Left lobe of liver (tissue), 2 donors: ENCODE measurements around the gene TBX10. TPM values are rescaled to one million over a fixed set of nuclear protein-coding genes. Genes with fewer than 3 reads are reported as not detected.

Experiments used
- ATAC-seq: fragments of 200-7000 bp; cut with Tn5 transposase; one replicate; pipeline ENCODE4 v1.9.1; 2020; ENCODE audit warnings: mild to moderate bottlenecking, moderate library complexity
- DNase-seq: peaks from one replicate; pipeline ENCODE4 v3.0.0-alpha.2; 2020; ENCODE audit warnings: low spot score
- total RNA-seq: library from RNA; stranded (reverse); gene quantifications from one replicate; pipeline ENCODE4 v1.2.1, GENCODE V29; 2021
- donor health status: DM: no; HTN: no; CAD: no; lungs with moderate emphysema.
- donor health status: DM: no; HTN: yes; CAD: no.

TBX10 gene
- total RNA-seq, 1 donor from 2014 or later = 0.15 TPM

GRCh38 chr11:67582011-67582410 lies 57.6 kb downstream of the TBX10 start:
- ATAC-seq (no peak), DNase-seq (no peak)

GRCh38 chr11:67581469-67581868 lies 58.1 kb downstream of the TBX10 start:
- DNase-seq = no peak
- no peak for ATAC-seq

Other genes with a start within 250 kb of the TBX10 start
- 14.9 TPM for gene RAD9A, start 247.8 kb downstream of the TBX10 start, total RNA-seq
- 63.1 TPM for gene PPP1CA, start 237.9 kb downstream of the TBX10 start, total RNA-seq
- 1.1 TPM for gene TBC1D10C, start 235.7 kb downstream of the TBX10 start, total RNA-seq
- 0.28 TPM for gene CARNS1, start 224.1 kb downstream of the TBX10 start, total RNA-seq
- gene RPS6KB2, start 211.3 kb downstream of the TBX10 start, total RNA-seq = 31.5 TPM
- 2.2 TPM for gene PTPRCAP, start 202.1 kb downstream of the TBX10 start, total RNA-seq
- 44.1 TPM for gene CORO1B, start 196.3 kb downstream of the TBX10 start, total RNA-seq
- not detected for gene GPR152, start 187.0 kb downstream of the TBX10 start, total RNA-seq
- gene CABP4, start 184.4 kb downstream of the TBX10 start, total RNA-seq = 1.1 TPM
- 38.9 TPM for gene TMEM134, start 170.5 kb downstream of the TBX10 start, total RNA-seq
- 26.3 TPM for gene AIP, start 156.7 kb downstream of the TBX10 start, total RNA-seq
- 19.2 TPM for gene PITPNM1, start 134.4 kb downstream of the TBX10 start, total RNA-seq
- 67.4 TPM for gene CDK2AP2, start 131.6 kb downstream of the TBX10 start, total RNA-seq
- not detected for gene CABP2, start 116.3 kb downstream of the TBX10 start, total RNA-seq
- gene GSTP1, start 56.0 kb downstream of the TBX10 start, total RNA-seq = 30.9 TPM
- gene NDUFV1, start 32.8 kb downstream of the TBX10 start, total RNA-seq = 192 TPM
- gene NUDT8, start 9.8 kb downstream of the TBX10 start, total RNA-seq = 41.6 TPM
- 9.7 TPM for gene ACY3, start 11.0 kb upstream of the TBX10 start, total RNA-seq
- gene ALDH3B2, start 34.9 kb upstream of the TBX10 start, total RNA-seq = not detected